ENCODE results near the gene CD1E.
"Not testable (repeated sequence)": the region's sequence is repeated elsewhere in the genome, so short reads cannot be mapped to it uniquely, and the experiment has no call there.

Gene CD1E

GRCh38 chr1:158362941-158363340, 9.2 kb downstream of the CD1E start:
- no peak for DNase-seq

- no peak for DNase-seq
Measured at GRCh38 chr1:158366783-158367182, 13.1 kb downstream of the CD1E start.

GRCh38 chr1:158371188-158371953, 17.7 kb downstream of the CD1E start:
- DNase-seq: no peak

GRCh38 chr1:158374101-158374500, 20.4 kb downstream of the CD1E start:
- not testable (repeated sequence) for DNase-seq

- DNase-seq: no peak
Measured at GRCh38 chr1:158374860-158375259, 21.2 kb downstream of the CD1E start.

- DNase-seq: no peak
Measured at GRCh38 chr1:158390331-158390730, 36.6 kb downstream of the CD1E start.

GRCh38 chr1:158391099-158391498, 37.4 kb downstream of the CD1E start:
- no peak for DNase-seq

GRCh38 chr1:158393476-158393875, 39.8 kb downstream of the CD1E start:
- DNase-seq: no peak

- no peak for DNase-seq
Measured at GRCh38 chr1:158396646-158397045, 43.0 kb downstream of the CD1E start.

- no peak for DNase-seq
Measured at GRCh38 chr1:158398818-158399514, 45.3 kb downstream of the CD1E start, which contains the start of gene OR10T2. OR10T2 (minus strand) TSS chr1:158399466; CDS start chr1:158399466, 0 bp downstream.

- DNase-seq: no peak
Measured at GRCh38 chr1:158400871-158401270, 47.2 kb downstream of the CD1E start.

- DNase-seq: no peak
Measured at GRCh38 chr1:158407092-158407491, 53.4 kb downstream of the CD1E start.
